ENCODE data around the gene CD300A. TPM values are rescaled to one million over a fixed set of nuclear protein-coding genes. Genes with fewer than 3 reads are reported as not detected.
"Not testable (repeated sequence)": the region's sequence is repeated elsewhere in the genome, so short reads cannot be mapped to it uniquely, and the experiment has no call there.

CD300A gene
- total RNA-seq, 1 donor from 2014 or later: 17.5 TPM

DNA sequence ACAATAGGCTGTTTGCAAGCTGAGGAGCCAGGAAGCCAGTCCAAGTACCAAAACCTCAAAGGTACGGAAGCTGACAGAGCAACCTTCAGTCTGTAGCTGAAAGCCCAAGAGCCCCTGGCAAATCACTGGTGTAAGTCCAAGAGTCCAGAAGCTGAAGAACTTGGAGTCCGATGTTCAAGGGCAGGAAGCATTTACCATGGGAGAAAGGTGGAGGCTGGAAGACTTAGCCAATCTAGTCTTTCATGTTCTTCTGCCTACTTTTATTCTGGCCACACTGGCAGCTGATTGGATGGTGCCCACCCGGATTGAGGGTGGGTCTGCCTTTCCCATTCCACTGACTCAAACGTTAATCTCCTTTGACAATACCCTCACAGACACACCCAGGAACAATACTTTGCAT lies 49.5 kb downstream of the CD300A start:
- no peaks in the 10 kb centered on the region for H3K9me3 ChIP-seq
- H3K27ac ChIP-seq: no peak overlapping the region
- intact Hi-C loops (cut with DNase I): no loop called here
- ATAC-seq (no peak), DNase-seq (no peak)
- H3K4me1 ChIP-seq: no peaks in the 10 kb centered on the region
- no peaks in the 10 kb centered on the region for H3K27me3 ChIP-seq
- TF ChIP-seq, protein P1, sequence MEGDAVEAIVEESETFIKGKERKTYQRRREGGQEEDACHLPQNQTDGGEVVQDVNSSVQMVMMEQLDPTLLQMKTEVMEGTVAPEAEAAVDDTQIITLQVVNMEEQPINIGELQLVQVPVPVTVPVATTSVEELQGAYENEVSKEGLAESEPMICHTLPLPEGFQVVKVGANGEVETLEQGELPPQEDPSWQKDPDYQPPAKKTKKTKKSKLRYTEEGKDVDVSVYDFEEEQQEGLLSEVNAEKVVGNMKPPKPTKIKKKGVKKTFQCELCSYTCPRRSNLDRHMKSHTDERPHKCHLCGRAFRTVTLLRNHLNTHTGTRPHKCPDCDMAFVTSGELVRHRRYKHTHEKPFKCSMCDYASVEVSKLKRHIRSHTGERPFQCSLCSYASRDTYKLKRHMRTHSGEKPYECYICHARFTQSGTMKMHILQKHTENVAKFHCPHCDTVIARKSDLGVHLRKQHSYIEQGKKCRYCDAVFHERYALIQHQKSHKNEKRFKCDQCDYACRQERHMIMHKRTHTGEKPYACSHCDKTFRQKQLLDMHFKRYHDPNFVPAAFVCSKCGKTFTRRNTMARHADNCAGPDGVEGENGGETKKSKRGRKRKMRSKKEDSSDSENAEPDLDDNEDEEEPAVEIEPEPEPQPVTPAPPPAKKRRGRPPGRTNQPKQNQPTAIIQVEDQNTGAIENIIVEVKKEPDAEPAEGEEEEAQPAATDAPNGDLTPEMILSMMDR (IDR thresholded peaks at IDR 0.05): no peak
- H3K4me3 ChIP-seq: no peak overlapping the region
- H3K36me3 ChIP-seq: no peaks in the 10 kb centered on the region

DNA sequence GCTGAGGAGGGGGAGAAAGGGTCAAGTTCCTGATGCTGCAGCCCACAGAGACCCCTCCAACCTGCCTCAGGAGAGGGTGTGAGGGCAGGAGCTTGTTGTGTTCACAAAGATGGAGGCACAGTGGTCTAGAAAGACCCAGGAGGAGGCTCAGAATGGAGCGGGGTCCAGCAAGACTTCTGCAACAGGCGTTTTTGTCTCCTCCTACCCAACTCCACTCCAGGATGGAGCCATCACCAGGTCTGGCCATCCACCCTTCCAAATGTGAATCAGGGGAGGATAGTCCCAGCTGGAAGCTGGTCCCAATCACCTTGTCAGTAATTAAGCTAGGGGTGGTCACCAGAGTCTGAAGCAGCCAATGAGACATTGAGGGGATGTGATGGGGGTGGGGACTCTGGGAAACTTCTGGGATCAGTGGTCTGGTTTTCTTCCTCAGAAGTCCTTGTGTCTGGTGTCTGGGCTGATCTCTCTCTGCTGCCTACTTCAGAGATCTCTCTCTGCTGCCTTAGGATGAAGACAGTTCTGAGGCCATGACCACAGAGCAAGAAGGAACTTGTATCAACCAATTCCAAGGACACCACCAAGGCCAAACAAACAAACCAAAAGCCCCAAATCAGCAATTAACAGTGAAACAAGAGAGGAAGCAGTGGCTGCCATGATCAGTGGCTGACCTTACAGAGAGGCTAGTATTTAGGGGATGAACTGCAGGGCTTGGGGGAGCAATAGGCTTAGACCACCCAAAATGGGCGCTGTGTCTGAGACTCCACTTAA lies 50.3 kb downstream of the CD300A start:
- intact Hi-C loops (cut with DNase I): no loop called here
- Histone ChIP-seq H3K9me3 (no peaks in the 10 kb centered on the region), H3K27me3 (no peaks in the 10 kb centered on the region), H3K4me3 (no peak overlapping the region), H3K36me3 (no peaks in the 10 kb centered on the region), H3K27ac (no peak overlapping the region), H3K4me1 (no peaks in the 10 kb centered on the region)
- no peak for ATAC-seq
- TF ChIP-seq, protein P1 (IDR thresholded peaks at IDR 0.05): no peak
- no peak for DNase-seq

DNA sequence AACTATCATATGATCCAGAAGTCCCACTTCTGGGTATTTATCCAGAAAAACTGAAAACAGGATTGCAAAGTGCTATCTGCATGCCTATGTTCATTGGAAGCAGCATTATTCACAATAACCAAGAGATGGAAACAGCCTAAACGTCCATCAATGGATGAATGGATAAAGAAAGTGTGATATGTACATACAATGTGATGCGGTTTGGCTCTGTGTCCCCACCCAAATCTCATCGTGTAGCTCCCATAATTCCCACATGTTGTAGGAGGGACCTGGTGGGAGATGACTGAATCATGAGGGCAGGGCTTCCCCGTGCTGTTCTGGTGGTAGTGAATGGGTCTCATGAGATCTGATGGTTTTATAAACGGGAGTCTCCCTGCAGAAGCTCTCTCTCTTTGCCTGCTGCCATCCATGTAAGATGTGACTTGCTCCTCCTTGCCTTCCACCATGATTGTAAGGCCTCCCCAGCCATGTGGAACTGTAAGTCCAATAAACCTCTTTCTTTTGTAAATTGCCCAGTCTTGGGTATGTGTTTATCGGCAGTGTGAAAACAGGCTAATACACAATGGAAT lies 52.1 kb downstream of the CD300A start:
- ATAC-seq; H3K36me3 ChIP-seq; DNase-seq; H3K4me3 ChIP-seq; H3K4me1 ChIP-seq; H3K27me3 ChIP-seq; H3K9me3 ChIP-seq; H3K27ac ChIP-seq; intact Hi-C loops (cut with DNase I): not testable (repeated sequence)

DNA sequence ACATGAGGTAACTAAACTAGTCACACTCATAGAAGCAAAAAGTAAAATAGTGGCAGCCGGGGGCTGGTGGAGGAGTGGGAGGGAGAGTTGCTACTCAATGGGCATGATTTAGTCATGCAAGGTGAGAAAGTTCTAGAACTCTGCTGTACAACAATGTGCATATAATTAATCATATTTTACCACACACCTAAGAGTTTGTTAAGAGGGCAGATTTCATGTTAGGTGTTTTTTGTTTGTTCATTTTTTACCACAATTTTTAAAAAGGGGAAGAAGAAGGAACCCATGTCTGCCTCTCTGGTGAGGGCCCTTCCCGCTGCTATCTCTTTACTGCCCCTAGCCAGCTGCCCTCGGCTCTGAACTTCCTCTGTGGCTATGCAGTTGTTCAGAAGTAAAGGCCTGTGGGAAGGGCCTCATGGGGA lies 53.6 kb downstream of the CD300A start:
- no peak for DNase-seq
- no peaks in the 10 kb centered on the region for H3K4me1 ChIP-seq
- intact Hi-C loops (cut with DNase I): no loop called here
- H3K27me3 ChIP-seq: no peaks in the 10 kb centered on the region
- H3K36me3 ChIP-seq: no peaks in the 10 kb centered on the region
- H3K4me3 ChIP-seq: no peak overlapping the region
- TF ChIP-seq, protein P1 (IDR thresholded peaks at IDR 0.05): no peak
- ATAC-seq: peak; percentile 76
- no peaks in the 10 kb centered on the region for H3K9me3 ChIP-seq
- peak overlapping the region; percentile 73 for H3K27ac ChIP-seq

DNA sequence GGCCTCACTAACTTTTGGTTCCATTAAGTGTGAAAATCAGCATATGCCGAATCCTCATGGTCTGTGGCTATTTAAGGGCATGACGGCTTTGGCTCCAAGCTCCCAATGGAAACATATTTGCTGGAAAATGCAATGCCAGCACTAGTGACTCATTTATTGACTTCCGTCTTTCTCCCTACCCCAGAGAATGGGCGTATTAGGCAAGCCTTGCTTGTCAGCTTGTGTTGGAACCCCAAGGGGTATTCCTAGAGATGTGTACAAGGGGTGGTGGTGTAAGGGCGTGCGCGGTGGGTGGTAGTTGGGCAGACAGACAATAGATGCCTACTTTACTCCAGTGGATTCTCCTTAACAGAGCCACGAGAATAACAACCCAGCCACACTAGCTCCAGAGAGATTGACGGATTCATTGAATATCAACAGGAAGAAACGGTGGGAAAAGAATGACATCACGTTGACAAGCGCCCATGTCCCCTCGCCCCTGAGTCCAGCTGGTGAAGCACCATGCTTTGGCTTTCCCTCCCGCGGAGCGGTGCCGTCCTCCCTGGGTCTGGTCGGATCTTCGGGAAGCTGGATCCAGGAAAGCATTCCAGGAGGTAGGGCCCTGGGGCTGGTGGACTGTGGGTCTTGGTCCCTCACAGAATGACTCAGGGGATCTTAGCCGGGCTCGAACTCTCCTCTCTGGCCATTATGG lies 54.5 kb downstream of the CD300A start:
- ATAC-seq: peak; percentile 62

More for the DNA sequence above, 54.5 kb downstream of the CD300A start:
- Histone ChIP-seq H3K4me3 (no peak overlapping the region), H3K27me3 (no peaks in the 10 kb centered on the region), H3K36me3 (no peaks in the 10 kb centered on the region), H3K27ac (peak overlapping the region; percentile 73), H3K9me3 (no peaks in the 10 kb centered on the region), H3K4me1 (no peaks in the 10 kb centered on the region)
- intact Hi-C loops (cut with DNase I): no loop called here
- TF ChIP-seq, protein P1 (IDR thresholded peaks at IDR 0.05): no peak
- DNase-seq: no peak
